AG04449 (cell line): ENCODE data around the gene OSBPL6.

Experiments
- CTCF ChIA-PET: fragments of 350-600 bp; formaldehyde crosslinking; extraction: SDS; loops from one replicate; lab custom pipeline; 2021; ENCODE audit warnings: antibody characterized with exemption; lab: Yijun Ruan, JAX
- POLR2A ChIA-PET: fragments of 400-600, 350-600 bp; formaldehyde crosslinking; extraction: SDS; loops from one replicate; lab custom pipeline; 2020; ENCODE audit warnings: antibody characterized with exemption, inconsistent platforms; lab: Yijun Ruan, JAX
- DNase-seq: peaks from one replicate; pipeline ENCODE4 v3.0.0-alpha.2; 2010; ENCODE audit warnings: low read depth, low spot score
- H3K4me3 ChIP-seq: 2 replicates; pipeline ENCODE4 v1.5.1; 2011; ENCODE audit warnings: low read depth, mild to moderate bottlenecking, control low read depth, low read length
- CTCF ChIP-seq: IDR thresholded peaks from one replicate; pipeline ENCODE4 v1.5.1; 2011; ENCODE audit warnings: mild to moderate bottlenecking, moderate library complexity, low read length, control low read depth, inconsistent platforms; ENCODE audit not compliant: insufficient read depth; ENCODE audit errors: missing control alignments

OSBPL6 gene

GRCh38 chr2:178280244-178280852, 86.0 kb downstream of the OSBPL6 start:
- CTCF ChIA-PET = interaction anchor here (0.6 to 2.4 kb wide), 8 partner anchors 9 to 169 kb away, joined by 3 to 9 read pairs (median 3); partner anchors contain the start of gene RBM45
- TF ChIP-seq CTCF = peak; percentile 50
- no peak overlapping the region for H3K4me3 ChIP-seq
- POLR2A ChIA-PET = no interaction called here
- DNase-seq = no peak

- CTCF ChIA-PET = interaction anchor here (0.7 to 1.7 kb wide), 10 partner anchors 13 to 172 kb away, joined by 3 to 5 read pairs (median 3); partner anchors contain the start of gene RBM45
These were observed 87.9 kb downstream of the OSBPL6 start for GRCh38 chr2:178282075-178282815.

GRCh38 chr2:178283341-178283918, 89.1 kb downstream of the OSBPL6 start:
- DNase-seq = no peak
- H3K4me3 ChIP-seq = no peak overlapping the region
- ChIA-PET POLR2A (no interaction called here), CTCF (interaction anchor here (1.0 to 1.7 kb wide), 4 partner anchors 12 to 74 kb away, joined by 3 to 4 read pairs (median 4); no protein-coding TSS in a partner anchor)
- TF ChIP-seq CTCF = no peak

More at GRCh38 chr2:178282075-178282815, 87.9 kb downstream of the OSBPL6 start:
- H3K4me3 ChIP-seq = no peak overlapping the region
- DNase-seq = no peak
- POLR2A ChIA-PET = no interaction called here
- TF ChIP-seq CTCF = no peak

- no peak for DNase-seq
- TF ChIP-seq CTCF = no peak
- ChIA-PET POLR2A (no interaction called here), CTCF (interaction anchor here (1.0 to 1.3 kb wide), 3 partner anchors 10 to 153 kb away, joined by 3 read pairs; no protein-coding TSS in a partner anchor)
- no peak overlapping the region for H3K4me3 ChIP-seq
These were observed 90.4 kb downstream of the OSBPL6 start for GRCh38 chr2:178284613-178285286.

- ChIA-PET POLR2A (no interaction called here), CTCF (interaction anchor here (1.3 kb wide), 1 partner anchor 21 kb away, joined by 3 read pairs; no protein-coding TSS in a partner anchor)
- no peak for DNase-seq
- TF ChIP-seq CTCF = no peak
- H3K4me3 ChIP-seq = no peak overlapping the region
These were observed 90.9 kb downstream of the OSBPL6 start for GRCh38 chr2:178285287-178285615.

GRCh38 chr2:178286636-178287035, 92.3 kb downstream of the OSBPL6 start:
- ChIA-PET CTCF (no interaction called here), POLR2A (no interaction called here)
- no peak for DNase-seq
- no peak for TF ChIP-seq CTCF
- no peak overlapping the region for H3K4me3 ChIP-seq
